ENCODE measurements around the gene PEX3. TPM values are rescaled to one million over a fixed set of nuclear protein-coding genes. Genes with fewer than 3 reads are reported as not detected.
A peak's percentile ranks its signal among the peaks of the same experiment; 100 is the strongest.

Gene PEX3
- total RNA-seq, 2 donors from 2014 or later, result 8.4 to 14.9 TPM

DNA sequence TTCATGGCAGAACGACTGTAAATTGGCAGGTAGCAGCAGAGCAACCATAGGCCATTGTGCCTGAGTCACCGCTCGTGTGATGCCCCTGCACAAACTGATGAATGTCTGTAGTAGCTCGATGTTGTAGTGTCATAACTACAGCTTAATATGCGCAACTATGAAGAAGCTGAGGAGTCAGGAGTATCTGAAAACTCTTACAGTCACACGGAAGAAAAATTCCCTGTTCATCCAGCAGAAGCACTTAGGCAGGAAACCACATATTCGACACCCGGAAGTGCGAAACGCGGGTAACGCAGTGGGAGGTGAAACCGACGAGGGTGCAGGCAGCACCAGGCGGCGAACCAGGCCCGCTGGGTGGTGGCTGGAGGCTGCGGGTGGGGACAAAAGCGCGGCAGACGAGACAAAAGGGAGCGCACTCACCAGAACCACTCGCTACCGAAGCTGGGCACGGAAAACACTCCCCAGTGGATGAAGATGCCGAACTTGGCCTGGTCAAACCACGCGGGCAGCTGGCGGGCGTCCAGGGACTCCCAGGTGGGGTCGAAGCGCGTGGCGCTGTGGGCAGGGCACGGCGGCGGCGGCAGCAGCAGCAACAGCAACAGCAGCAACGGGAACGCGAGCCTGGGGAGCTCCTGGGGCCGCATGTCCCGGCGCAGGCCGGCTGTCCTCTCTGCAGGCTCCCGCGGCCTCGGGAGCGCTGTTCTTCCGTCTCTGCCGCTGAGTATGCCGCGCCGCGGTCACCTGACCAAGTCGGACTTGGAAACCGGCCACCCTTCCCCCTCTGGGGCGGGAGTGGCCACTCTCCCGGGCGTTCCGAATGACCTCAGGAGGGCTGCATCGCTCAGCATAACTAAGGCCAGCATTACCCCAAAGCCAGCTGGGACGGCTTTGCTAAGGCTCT lies 60.6 kb downstream of the PEX3 start, which contains the start of gene FUCA2:
Gene FUCA2 (minus strand): TSS at position 730 of the 901 bp plus-strand sequence. CDS start 86 bp downstream, at position 644.
- Histone ChIP-seq H3K4me1 (peaks cover 0 to 37% of the 10 kb centered on the region in 2 donors), H3K27ac (peak within 1 kb of the TSS; percentile 88 to 92), H3K27me3 (no peaks in the 10 kb centered on the region), H3K4me3 (peak within 1 kb of the TSS; percentile 60 to 71), H3K36me3 (peaks cover 10% of the 10 kb centered on the region), H3K9me3 (no peaks in the 10 kb centered on the region)
- TF ChIP-seq, protein P1, sequence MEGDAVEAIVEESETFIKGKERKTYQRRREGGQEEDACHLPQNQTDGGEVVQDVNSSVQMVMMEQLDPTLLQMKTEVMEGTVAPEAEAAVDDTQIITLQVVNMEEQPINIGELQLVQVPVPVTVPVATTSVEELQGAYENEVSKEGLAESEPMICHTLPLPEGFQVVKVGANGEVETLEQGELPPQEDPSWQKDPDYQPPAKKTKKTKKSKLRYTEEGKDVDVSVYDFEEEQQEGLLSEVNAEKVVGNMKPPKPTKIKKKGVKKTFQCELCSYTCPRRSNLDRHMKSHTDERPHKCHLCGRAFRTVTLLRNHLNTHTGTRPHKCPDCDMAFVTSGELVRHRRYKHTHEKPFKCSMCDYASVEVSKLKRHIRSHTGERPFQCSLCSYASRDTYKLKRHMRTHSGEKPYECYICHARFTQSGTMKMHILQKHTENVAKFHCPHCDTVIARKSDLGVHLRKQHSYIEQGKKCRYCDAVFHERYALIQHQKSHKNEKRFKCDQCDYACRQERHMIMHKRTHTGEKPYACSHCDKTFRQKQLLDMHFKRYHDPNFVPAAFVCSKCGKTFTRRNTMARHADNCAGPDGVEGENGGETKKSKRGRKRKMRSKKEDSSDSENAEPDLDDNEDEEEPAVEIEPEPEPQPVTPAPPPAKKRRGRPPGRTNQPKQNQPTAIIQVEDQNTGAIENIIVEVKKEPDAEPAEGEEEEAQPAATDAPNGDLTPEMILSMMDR (IDR thresholded peaks at IDR 0.05), result peak in 1 of 2 donors; percentile 41
- peak; percentile 95 for DNase-seq (ENCODE audit: low spot score)

DNA sequence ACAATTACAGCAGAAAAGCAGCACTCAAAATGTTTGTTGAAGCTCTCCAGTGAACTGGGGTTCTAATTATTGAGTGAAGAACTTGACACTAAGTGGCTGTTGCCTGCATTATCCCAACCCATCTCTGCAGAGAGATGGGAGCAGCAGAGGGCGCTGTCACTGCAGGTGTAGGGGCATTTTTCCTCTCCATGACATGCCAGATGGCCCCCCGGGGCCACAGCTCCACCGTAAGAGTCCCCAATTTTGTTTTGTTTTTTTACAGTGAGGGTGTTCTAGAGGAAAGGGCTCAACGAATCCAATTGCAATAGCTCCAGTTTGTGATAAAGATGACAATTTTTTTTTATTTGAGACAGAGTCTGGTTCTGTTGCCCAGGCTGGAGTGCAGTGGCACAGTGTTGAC lies 62.8 kb downstream of the PEX3 start:
- DNase-seq (ENCODE audit: low spot score), result no peak
- peaks cover 0 to 41% of the 10 kb centered on the region in 2 donors for H3K4me1 ChIP-seq
- H3K27me3 ChIP-seq, result no peaks in the 10 kb centered on the region
- H3K4me3 ChIP-seq, result no peak overlapping the region
- no peaks in the 10 kb centered on the region for H3K9me3 ChIP-seq
- TF ChIP-seq, protein P1 (IDR thresholded peaks at IDR 0.05), result peak in 1 of 2 donors; percentile 53
- H3K27ac ChIP-seq, result no peak overlapping the region
- no peaks in the 10 kb centered on the region for H3K36me3 ChIP-seq

DNA sequence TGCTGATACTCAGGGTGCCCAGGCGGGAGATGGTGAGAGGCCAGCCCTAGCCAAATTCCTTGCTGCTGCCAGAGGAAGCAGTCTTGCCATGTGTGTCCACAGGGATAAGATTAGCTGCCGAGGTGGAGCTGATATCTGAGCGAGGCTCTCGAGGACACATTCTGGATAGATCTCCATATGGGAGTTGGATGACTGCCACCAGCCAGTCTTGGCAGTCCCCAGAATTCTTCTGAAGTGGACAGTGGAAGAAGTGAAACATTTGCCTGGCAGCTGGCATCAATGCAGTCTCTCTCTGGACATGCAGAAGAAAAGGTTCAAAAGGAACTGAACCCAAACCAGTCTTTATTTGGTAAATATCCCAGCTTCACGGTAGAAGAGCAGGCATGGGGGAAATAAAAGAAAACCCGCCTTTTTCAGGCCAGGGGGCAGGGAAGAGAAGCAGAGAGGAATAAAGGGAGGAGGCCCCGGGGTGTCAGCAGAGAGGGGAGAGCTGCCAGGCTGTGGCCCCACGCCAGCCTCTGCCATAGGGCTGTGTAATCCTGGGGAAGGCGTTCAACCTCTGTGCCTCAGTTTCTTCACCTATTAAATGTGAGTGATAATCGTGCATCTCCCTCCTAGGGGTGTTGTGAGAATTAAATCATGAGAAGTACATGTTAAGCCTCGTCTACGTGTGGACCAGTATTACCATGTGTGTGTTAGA lies 64.6 kb downstream of the PEX3 start:
- no peak overlapping the region for H3K4me3 ChIP-seq
- H3K27me3 ChIP-seq, result no peaks in the 10 kb centered on the region
- DNase-seq (ENCODE audit: low spot score), result peak; percentile 77
- no peaks in the 10 kb centered on the region for H3K36me3 ChIP-seq
- H3K4me1 ChIP-seq, result peaks cover 0 to 35% of the 10 kb centered on the region in 2 donors
- TF ChIP-seq, protein P1 (IDR thresholded peaks at IDR 0.05), result no peak
- peak overlapping the region; percentile 52 to 75 for H3K27ac ChIP-seq
- H3K9me3 ChIP-seq, result no peaks in the 10 kb centered on the region

DNA sequence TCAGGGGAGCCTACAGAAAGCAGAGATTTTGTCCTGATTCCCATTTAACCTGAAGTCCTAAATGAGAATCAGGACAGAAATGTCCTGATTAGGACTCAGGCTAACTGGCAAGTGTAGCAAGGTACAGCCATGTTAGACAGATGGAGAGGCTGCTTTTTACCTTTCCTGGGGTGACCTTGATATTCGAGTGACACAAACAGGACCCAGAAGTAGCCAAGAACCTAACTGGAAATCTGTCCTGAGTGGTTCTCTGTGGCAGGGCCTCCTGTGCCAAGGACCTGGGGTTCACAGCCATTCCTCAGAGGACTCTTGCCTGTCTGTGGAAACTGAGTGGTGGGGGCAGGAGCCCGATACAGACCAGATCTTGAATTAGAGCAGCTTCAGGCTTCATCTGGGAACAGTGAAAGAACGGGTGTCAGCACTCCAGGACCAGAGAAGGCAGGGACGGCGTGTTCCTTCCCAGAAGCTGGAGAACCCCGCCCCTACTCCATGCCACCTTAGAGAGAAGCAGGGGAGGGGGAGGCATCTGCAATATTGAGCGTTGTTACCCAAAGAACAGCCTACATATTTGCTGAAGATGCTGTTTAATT lies 65.3 kb downstream of the PEX3 start:
- no peaks in the 10 kb centered on the region for H3K9me3 ChIP-seq
- H3K27me3 ChIP-seq, result no peaks in the 10 kb centered on the region
- peaks cover 0 to 28% of the 10 kb centered on the region in 2 donors for H3K4me1 ChIP-seq
- H3K36me3 ChIP-seq, result no peaks in the 10 kb centered on the region
- H3K4me3 ChIP-seq, result no peak overlapping the region
- DNase-seq (ENCODE audit: low spot score), result no peak
- H3K27ac ChIP-seq, result peak overlapping the region; percentile 52 to 75
- TF ChIP-seq, protein P1 (IDR thresholded peaks at IDR 0.05), result no peak

DNA sequence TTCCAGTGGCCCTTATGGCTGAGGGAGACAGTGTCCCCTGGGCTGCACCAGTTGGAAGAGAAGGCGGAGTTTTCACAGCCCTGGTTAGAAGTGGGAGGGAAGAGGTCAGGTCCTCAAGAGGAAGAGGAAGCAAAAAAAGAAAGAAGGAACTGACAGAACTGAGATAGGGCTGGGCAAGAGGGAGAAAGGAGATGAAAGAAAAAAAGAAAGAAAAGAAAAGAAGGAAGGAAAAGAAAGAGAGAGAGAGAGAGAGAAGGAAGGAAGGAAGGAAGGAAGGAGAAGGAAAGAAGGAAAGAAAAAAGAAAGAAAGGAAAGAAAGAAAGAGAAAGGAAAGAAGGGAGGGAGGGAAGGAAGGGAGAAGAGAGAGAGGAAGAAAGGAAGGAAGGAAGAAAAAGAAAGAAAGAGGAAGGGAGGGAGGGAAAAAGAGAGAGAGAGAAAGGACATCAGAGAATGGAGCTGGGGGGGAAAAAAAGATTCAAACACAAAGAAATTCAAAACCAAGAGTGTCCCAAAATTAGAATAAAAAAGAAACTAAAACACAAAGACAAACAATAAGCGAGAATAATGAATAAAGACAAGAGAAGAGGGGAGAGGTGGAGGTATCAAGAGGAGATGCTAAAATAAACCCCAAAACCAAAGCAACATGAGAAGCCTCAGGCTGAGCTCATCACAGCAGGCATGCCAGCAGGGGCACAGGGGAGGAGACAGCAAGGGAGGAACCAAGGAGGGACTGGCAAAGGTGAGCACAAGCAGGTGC lies 66.3 kb downstream of the PEX3 start:
- Histone ChIP-seq H3K9me3 (no peaks in the 10 kb centered on the region), H3K27ac (no peak overlapping the region), H3K4me1 (peaks cover 0 to 25% of the 10 kb centered on the region in 2 donors), H3K4me3 (no peak overlapping the region), H3K27me3 (no peaks in the 10 kb centered on the region), H3K36me3 (no peaks in the 10 kb centered on the region)
- TF ChIP-seq, protein P1 (IDR thresholded peaks at IDR 0.05), result no peak
- DNase-seq (ENCODE audit: low spot score), result no peak

All from right atrium auricular region (tissue), 2 donors.